Vagina (tissue), 2 donors: ENCODE measurements around the gene LSM4.

Experiments
- POLR2A ChIP-seq, 2 donors: fragments of 450-650 bp; IDR thresholded peaks; one replicate each; pipeline ENCODE4 v1.6.1; 2017; ENCODE audit warnings: antibody characterized with exemption in 2 of 2, mild to moderate bottlenecking in 2 of 2, moderate library complexity in 2 of 2
- POLR2AphosphoS5 ChIP-seq, 2 donors: sonication (generic); formaldehyde crosslinking; IDR thresholded peaks; one replicate each; pipeline ENCODE4 v1.9.0; 2017; ENCODE audit warnings: antibody characterized with exemption in 2 of 2, mild to moderate bottlenecking in 2 of 2, low read depth in 1 of 2; ENCODE audit not compliant: insufficient read depth in 1 of 2
- TF ChIP-seq, protein P1 (sequence below), 3 experiments: fragments of 450-650 bp in 2 of 3; fragments of 200-600 bp in 1 of 3; sonication (generic) in 1 of 3; IDR thresholded peaks; one replicate each; pipeline ENCODE4 v1.5.1; 2017 to 2019; ENCODE audit warnings: antibody characterized with exemption in 3 of 3, mild to moderate bottlenecking in 2 of 3, moderate library complexity in 2 of 3

- TF ChIP-seq POLR2AphosphoS5 (IDR thresholded peaks at IDR 0.05; ENCODE audit: insufficient read depth in 1 of 2, low read depth in 1 of 2) (no peak), POLR2A (IDR thresholded peaks at IDR 0.05) (no peak)
- TF ChIP-seq, protein P1, sequence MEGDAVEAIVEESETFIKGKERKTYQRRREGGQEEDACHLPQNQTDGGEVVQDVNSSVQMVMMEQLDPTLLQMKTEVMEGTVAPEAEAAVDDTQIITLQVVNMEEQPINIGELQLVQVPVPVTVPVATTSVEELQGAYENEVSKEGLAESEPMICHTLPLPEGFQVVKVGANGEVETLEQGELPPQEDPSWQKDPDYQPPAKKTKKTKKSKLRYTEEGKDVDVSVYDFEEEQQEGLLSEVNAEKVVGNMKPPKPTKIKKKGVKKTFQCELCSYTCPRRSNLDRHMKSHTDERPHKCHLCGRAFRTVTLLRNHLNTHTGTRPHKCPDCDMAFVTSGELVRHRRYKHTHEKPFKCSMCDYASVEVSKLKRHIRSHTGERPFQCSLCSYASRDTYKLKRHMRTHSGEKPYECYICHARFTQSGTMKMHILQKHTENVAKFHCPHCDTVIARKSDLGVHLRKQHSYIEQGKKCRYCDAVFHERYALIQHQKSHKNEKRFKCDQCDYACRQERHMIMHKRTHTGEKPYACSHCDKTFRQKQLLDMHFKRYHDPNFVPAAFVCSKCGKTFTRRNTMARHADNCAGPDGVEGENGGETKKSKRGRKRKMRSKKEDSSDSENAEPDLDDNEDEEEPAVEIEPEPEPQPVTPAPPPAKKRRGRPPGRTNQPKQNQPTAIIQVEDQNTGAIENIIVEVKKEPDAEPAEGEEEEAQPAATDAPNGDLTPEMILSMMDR (IDR thresholded peaks at IDR 0.05): no peak
Measured at GRCh38 chr19:18289471-18290301, 33.2 kb downstream of the LSM4 start.
